HCT116 (cell line): ENCODE data around the gene A1CF. TPM values are rescaled to one million over a fixed set of nuclear protein-coding genes. Genes with fewer than 3 reads are reported as not detected.

Source experiments
- ATAC-seq: fragments of 200-7000 bp; cut with Tn5 transposase; 2 replicates; pipeline ENCODE4 v1.9.1; 2020; ENCODE audit warnings: mild to moderate bottlenecking, moderate library complexity
- BruUV-seq: library from RNA; stranded (reverse); fragments of 400-500 nt; replicated peaks from 2 replicates; lab custom pipeline; 2021; lab: Mats Ljungman, UMichigan
- CTCF ChIA-PET: fragments of 300-600 bp; sonication (Branson Sonifier 250); formaldehyde crosslinking; loops from one replicate; lab custom pipeline; 2021; ENCODE audit warnings: antibody characterized with exemption; lab: Charles Lee
- POLR2A ChIA-PET: fragments of 300-600, 350-600 bp; sonication (Branson Sonifier 250); formaldehyde crosslinking; loops from one replicate; lab custom pipeline; 2021; ENCODE audit warnings: antibody characterized with exemption; lab: Charles Lee
- RAD21 ChIA-PET, 2 experiments: fragments of 300-600 bp; sonication (Branson Sonifier 250); formaldehyde crosslinking; loops; one replicate each; lab custom pipeline; 2023; ENCODE audit warnings: low total read pairs in 2 of 2; ENCODE audit not compliant: uncharacterized antibody in 2 of 2, unreplicated experiment in 2 of 2, low non-redundant PET in 1 of 2; lab: Charles Lee
- DNase-seq: peaks from one replicate; pipeline ENCODE4 v3.0.0-alpha.2; 2010; ENCODE audit warnings: low read depth, low spot score
- H2AFZ ChIP-seq: fragments of 200-600 bp; shearing (Covaris generic), sonication (generic); 2 replicates; pipeline ENCODE4 v1.6.1; 2017; ENCODE audit warnings: low read depth, mixed run types, mixed read lengths, antibody characterized with exemption, low read length; ENCODE audit not compliant: poor library complexity, severe bottlenecking
- H3K27ac ChIP-seq: 2 replicates; pipeline ENCODE4 v1.5.1; 2012; ENCODE audit warnings: low read depth, low read length
- H3K27me3 ChIP-seq: fragments of 200-600 bp; sonication (generic); 2 replicates; pipeline ENCODE4 v1.6.1; 2016; ENCODE audit warnings: mixed run types, low read length, mixed read lengths; ENCODE audit not compliant: insufficient read depth
- H3K36me3 ChIP-seq, 2 experiments: fragments of 200-500 bp in 1 of 2; fragments of 200-600 bp in 1 of 2; sonication (Bioruptor generic) in 1 of 2; sonication (generic) in 1 of 2; 2 replicates each; pipeline versions ENCODE4 v1.5.1 to v1.6.1; 2014 to 2016; ENCODE audit warnings: low read length in 2 of 2, inconsistent platforms in 1 of 2, mixed read lengths in 1 of 2, mixed run types in 1 of 2; ENCODE audit not compliant: insufficient read depth in 2 of 2, control insufficient read depth in 1 of 2
- H3K4me1 ChIP-seq, 2 experiments: fragments of 200-600 bp in 1 of 2; sonication (generic) in 1 of 2; 2 replicates each; pipeline versions ENCODE4 v1.5.1 to v1.6.1; 2012 to 2017; ENCODE audit warnings: low read length in 2 of 2, inconsistent platforms in 1 of 2, mild to moderate bottlenecking in 1 of 2, mixed read lengths in 1 of 2, mixed run types in 1 of 2, moderate library complexity in 1 of 2; ENCODE audit not compliant: insufficient read depth in 2 of 2, control insufficient read depth in 1 of 2
- H3K4me2 ChIP-seq: fragments of 200-600 bp; sonication (generic); 2 replicates; pipeline ENCODE4 v1.6.1; 2017; ENCODE audit warnings: mixed run types, low read length, mixed read lengths
- H3K4me3 ChIP-seq, 2 experiments: fragments of 200-600 bp in 1 of 2; sonication (generic) in 1 of 2; replicated peaks in 1 of 2; 2 replicates each; pipeline ENCODE4 v1.5.1; 2011 to 2016; ENCODE audit warnings: low read length in 2 of 2, control low read depth in 1 of 2, low read depth in 1 of 2, mild to moderate bottlenecking in 1 of 2, mixed read lengths in 1 of 2, mixed run types in 1 of 2
- H3K79me2 ChIP-seq: fragments of 200-600 bp; sonication (generic); 2 replicates; pipeline ENCODE4 v1.6.1; 2017; ENCODE audit warnings: mild to moderate bottlenecking, mixed run types, low read length, moderate library complexity, mixed read lengths; ENCODE audit not compliant: insufficient read depth
- H3K9ac ChIP-seq: fragments of 200-600 bp; sonication (generic); 2 replicates; pipeline ENCODE4 v1.6.1; 2016; ENCODE audit warnings: low read length, mixed read lengths
- H3K9me2 ChIP-seq: fragments of 200-600 bp; sonication (generic), shearing (Covaris generic); 2 replicates; pipeline ENCODE4 v1.6.1; 2017; ENCODE audit warnings: mixed run types, mild to moderate bottlenecking, moderate library complexity; ENCODE audit not compliant: insufficient read depth
- H3K9me3 ChIP-seq, 2 experiments: fragments of 200-500 bp in 1 of 2; fragments of 200-600 bp in 1 of 2; sonication (Bioruptor generic) in 1 of 2; sonication (generic) in 1 of 2; 2 replicates each; pipeline ENCODE4 v1.6.1; 2014 to 2017; ENCODE audit warnings: low read length in 2 of 2, mixed read lengths in 2 of 2, inconsistent platforms in 1 of 2, low read depth in 1 of 2, mild to moderate bottlenecking in 1 of 2, mixed run types in 1 of 2, moderate library complexity in 1 of 2; ENCODE audit not compliant: control insufficient read depth in 1 of 2, insufficient read depth in 1 of 2
- H4K20me1 ChIP-seq: fragments of 200-600 bp; sonication (generic), shearing (Covaris generic); 2 replicates; pipeline ENCODE4 v1.6.1; 2017; ENCODE audit warnings: mixed run types, mild to moderate bottlenecking, moderate library complexity; ENCODE audit not compliant: insufficient read depth
- ATF3 ChIP-seq: IDR thresholded peaks from 2 replicates; pipeline ENCODE4 v1.6.1; 2012
- CBX3 ChIP-seq: IDR thresholded peaks from 2 replicates; pipeline ENCODE4 v1.6.1; 2012; ENCODE audit warnings: low read depth
- CEBPB ChIP-seq: IDR thresholded peaks from 2 replicates; pipeline ENCODE4 v1.6.1; 2012; ENCODE audit warnings: low read depth
- EZH2 ChIP-seq: fragments of 200-600 bp; sonication (generic); IDR thresholded peaks from 2 replicates; pipeline ENCODE4 v1.6.1; 2017; ENCODE audit warnings: antibody characterized with exemption, mixed run types
- FOSL1 ChIP-seq: IDR thresholded peaks from 2 replicates; pipeline ENCODE4 v1.6.1; 2012; ENCODE audit warnings: low read depth
- JUND ChIP-seq: IDR thresholded peaks from 2 replicates; pipeline ENCODE4 v1.6.1; 2012
- POLR2AphosphoS5 ChIP-seq: IDR thresholded peaks from 2 replicates; pipeline ENCODE4 v1.6.1; 2011; ENCODE audit warnings: mild to moderate bottlenecking, low read depth, low read length, moderate library complexity
- SIN3A ChIP-seq: IDR thresholded peaks from 2 replicates; pipeline ENCODE4 v1.6.1; 2012; ENCODE audit warnings: low read depth
- SP1 ChIP-seq: IDR thresholded peaks from 2 replicates; pipeline ENCODE4 v1.6.1; 2012; ENCODE audit warnings: low read depth
- SRF ChIP-seq: IDR thresholded peaks from 2 replicates; pipeline ENCODE4 v1.6.1; 2012; ENCODE audit warnings: low read depth
- ZFX ChIP-seq: fragments of 450-650 bp; IDR thresholded peaks from 2 replicates; pipeline ENCODE4 v1.6.1; 2017
- intact Hi-C: fragments of 100-400 bp; cut with micrococcal nuclease; formaldehyde crosslinking; loops from 2 replicates; pipeline ENCODE4 v1.10.0; 2022
- total RNA-seq: library from RNA; stranded (reverse); gene quantifications from one replicate; pipeline ENCODE4 v1.2.1, GENCODE V29; 2021; ENCODE audit not compliant: unreplicated experiment
- TF ChIP-seq, protein P1 (sequence below): IDR thresholded peaks from 2 replicates; pipeline ENCODE4 v1.6.1; 2011; ENCODE audit warnings: mild to moderate bottlenecking, low read length, moderate library complexity; ENCODE audit not compliant: insufficient replicate concordance; ENCODE audit errors: extremely low read depth
- TF ChIP-seq, protein P2 (sequence below): IDR thresholded peaks from 2 replicates; pipeline ENCODE4 v1.6.1; 2012
- TF ChIP-seq, protein P3 (sequence below), 3 experiments: fragments of 200-600 bp in 1 of 3; sonication (generic) in 1 of 3; IDR thresholded peaks in 2 of 3; conservative IDR thresholded peaks in 1 of 3; 2 replicates each; pipeline ENCODE4 v1.5.1; 2012 to 2017; ENCODE audit warnings: low read depth in 2 of 3, low read length in 2 of 3, antibody characterized with exemption in 1 of 3, borderline replicate concordance in 1 of 3, control low read depth in 1 of 3, mild to moderate bottlenecking in 1 of 3, mixed read lengths in 1 of 3, mixed run types in 1 of 3, moderate library complexity in 1 of 3; ENCODE audit not compliant: insufficient read depth in 1 of 3

The A1CF gene
- total RNA-seq, 1 experiment from 2014 or later, result 0.30 TPM

DNA sequence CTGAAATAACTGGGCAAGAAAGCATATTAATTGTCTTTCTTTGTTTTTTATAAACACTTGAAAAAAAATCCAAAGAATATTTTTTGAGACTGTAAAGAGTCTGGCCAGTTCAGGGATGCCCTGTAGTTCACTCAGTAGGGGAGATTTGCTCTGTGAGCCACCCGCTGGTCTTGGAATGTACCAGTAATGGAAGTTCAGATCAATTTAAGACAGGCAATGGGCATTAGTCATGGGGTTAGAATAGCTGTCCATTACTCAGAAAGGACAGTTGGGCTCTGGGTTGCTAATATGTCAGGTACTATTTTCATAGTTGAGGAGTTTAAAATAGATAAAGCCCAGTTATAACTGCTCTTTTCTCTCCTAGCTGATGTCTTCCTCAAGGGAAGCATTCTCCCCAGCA lies 38.7 kb downstream of the A1CF start:
- peak overlapping the region; percentile 68 for H3K4me2 ChIP-seq
- CTCF ChIA-PET, result no interaction called here
- H3K9ac ChIP-seq, result no peak overlapping the region
- H4K20me1 ChIP-seq, result no peaks in the 10 kb centered on the region
- peak; percentile 74 for DNase-seq
- no peaks in the 10 kb centered on the region for H3K36me3 ChIP-seq
- H3K79me2 ChIP-seq, result no peaks in the 10 kb centered on the region
- H2AFZ ChIP-seq, result peak overlapping the region; percentile 82
- TF ChIP-seq CEBPB (no peak), SP1 (peak; percentile 53), POLR2AphosphoS5 (no peak), JUND (peak; percentile 48; the same call in 1 of the 2 replicates), ATF3 (no peak), FOSL1 (peak; percentile 66), EZH2 (no peak), SIN3A (no peak), CBX3 (peak; percentile 80), SRF (0 out of 2 replicates have a peak, but pooled peaks have one; percentile 20), ZFX (no peak)
- TF ChIP-seq, protein P1, sequence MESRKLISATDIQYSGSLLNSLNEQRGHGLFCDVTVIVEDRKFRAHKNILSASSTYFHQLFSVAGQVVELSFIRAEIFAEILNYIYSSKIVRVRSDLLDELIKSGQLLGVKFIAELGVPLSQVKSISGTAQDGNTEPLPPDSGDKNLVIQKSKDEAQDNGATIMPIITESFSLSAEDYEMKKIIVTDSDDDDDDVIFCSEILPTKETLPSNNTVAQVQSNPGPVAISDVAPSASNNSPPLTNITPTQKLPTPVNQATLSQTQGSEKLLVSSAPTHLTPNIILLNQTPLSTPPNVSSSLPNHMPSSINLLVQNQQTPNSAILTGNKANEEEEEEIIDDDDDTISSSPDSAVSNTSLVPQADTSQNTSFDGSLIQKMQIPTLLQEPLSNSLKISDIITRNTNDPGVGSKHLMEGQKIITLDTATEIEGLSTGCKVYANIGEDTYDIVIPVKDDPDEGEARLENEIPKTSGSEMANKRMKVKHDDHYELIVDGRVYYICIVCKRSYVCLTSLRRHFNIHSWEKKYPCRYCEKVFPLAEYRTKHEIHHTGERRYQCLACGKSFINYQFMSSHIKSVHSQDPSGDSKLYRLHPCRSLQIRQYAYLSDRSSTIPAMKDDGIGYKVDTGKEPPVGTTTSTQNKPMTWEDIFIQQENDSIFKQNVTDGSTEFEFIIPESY, result no peak
- TF ChIP-seq, protein P2, sequence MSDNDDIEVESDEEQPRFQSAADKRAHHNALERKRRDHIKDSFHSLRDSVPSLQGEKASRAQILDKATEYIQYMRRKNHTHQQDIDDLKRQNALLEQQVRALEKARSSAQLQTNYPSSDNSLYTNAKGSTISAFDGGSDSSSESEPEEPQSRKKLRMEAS, result peak; percentile 42; the same call in 1 of the 2 replicates
- TF ChIP-seq, protein P3, sequence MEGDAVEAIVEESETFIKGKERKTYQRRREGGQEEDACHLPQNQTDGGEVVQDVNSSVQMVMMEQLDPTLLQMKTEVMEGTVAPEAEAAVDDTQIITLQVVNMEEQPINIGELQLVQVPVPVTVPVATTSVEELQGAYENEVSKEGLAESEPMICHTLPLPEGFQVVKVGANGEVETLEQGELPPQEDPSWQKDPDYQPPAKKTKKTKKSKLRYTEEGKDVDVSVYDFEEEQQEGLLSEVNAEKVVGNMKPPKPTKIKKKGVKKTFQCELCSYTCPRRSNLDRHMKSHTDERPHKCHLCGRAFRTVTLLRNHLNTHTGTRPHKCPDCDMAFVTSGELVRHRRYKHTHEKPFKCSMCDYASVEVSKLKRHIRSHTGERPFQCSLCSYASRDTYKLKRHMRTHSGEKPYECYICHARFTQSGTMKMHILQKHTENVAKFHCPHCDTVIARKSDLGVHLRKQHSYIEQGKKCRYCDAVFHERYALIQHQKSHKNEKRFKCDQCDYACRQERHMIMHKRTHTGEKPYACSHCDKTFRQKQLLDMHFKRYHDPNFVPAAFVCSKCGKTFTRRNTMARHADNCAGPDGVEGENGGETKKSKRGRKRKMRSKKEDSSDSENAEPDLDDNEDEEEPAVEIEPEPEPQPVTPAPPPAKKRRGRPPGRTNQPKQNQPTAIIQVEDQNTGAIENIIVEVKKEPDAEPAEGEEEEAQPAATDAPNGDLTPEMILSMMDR (IDR thresholded peaks at IDR 0.05 in 2 of 3, conservative IDR thresholded peaks at IDR 0.05 in 1 of 3; ENCODE audit: borderline replicate concordance in 1 of 3, insufficient read depth in 1 of 3, low read depth in 2 of 3, low read length in 2 of 3), result no peak
- no TSS peak for BruUV-seq
- H3K4me1 ChIP-seq, result peaks cover 40 to 55% of the 10 kb centered on the region in 2 experiments
- intact Hi-C loops, result no loop called here
- peak overlapping the region; percentile 47; the same call in 1 of the 2 replicates for H3K27ac ChIP-seq
- no peaks in the 10 kb centered on the region for H3K9me3 ChIP-seq
- peaks cover 2% of the 10 kb centered on the region; the same call in 1 of the 2 replicates for H3K9me2 ChIP-seq
- POLR2A ChIA-PET, result no interaction called here
- RAD21 ChIA-PET, result no interaction called here
- ATAC-seq, result peak; percentile 88
- H3K27me3 ChIP-seq, result no peaks in the 10 kb centered on the region
- H3K4me3 ChIP-seq, result peak overlapping the region in 1 of 2 experiments; percentile 24; a peak in 2 of 4 replicates
